ENCODE results near the gene CAB39L. TPM values are rescaled to one million over a fixed set of nuclear protein-coding genes. Genes with fewer than 3 reads are reported as not detected.
A peak's percentile ranks its signal among the peaks of the same experiment; 100 is the strongest.

Gene CAB39L
- total and polyA plus RNA-seq, 2 experiments from 2014 or later = 3.3 to 4.4 TPM

GRCh38 chr13:49400755-49401659 lies 42.9 kb downstream of the CAB39L start:
- H3K9me3 Mint-ChIP-seq = no peaks in the 10 kb centered on the region; the same call in 2 of the 3 replicates
- TF ChIP-seq, protein P1, sequence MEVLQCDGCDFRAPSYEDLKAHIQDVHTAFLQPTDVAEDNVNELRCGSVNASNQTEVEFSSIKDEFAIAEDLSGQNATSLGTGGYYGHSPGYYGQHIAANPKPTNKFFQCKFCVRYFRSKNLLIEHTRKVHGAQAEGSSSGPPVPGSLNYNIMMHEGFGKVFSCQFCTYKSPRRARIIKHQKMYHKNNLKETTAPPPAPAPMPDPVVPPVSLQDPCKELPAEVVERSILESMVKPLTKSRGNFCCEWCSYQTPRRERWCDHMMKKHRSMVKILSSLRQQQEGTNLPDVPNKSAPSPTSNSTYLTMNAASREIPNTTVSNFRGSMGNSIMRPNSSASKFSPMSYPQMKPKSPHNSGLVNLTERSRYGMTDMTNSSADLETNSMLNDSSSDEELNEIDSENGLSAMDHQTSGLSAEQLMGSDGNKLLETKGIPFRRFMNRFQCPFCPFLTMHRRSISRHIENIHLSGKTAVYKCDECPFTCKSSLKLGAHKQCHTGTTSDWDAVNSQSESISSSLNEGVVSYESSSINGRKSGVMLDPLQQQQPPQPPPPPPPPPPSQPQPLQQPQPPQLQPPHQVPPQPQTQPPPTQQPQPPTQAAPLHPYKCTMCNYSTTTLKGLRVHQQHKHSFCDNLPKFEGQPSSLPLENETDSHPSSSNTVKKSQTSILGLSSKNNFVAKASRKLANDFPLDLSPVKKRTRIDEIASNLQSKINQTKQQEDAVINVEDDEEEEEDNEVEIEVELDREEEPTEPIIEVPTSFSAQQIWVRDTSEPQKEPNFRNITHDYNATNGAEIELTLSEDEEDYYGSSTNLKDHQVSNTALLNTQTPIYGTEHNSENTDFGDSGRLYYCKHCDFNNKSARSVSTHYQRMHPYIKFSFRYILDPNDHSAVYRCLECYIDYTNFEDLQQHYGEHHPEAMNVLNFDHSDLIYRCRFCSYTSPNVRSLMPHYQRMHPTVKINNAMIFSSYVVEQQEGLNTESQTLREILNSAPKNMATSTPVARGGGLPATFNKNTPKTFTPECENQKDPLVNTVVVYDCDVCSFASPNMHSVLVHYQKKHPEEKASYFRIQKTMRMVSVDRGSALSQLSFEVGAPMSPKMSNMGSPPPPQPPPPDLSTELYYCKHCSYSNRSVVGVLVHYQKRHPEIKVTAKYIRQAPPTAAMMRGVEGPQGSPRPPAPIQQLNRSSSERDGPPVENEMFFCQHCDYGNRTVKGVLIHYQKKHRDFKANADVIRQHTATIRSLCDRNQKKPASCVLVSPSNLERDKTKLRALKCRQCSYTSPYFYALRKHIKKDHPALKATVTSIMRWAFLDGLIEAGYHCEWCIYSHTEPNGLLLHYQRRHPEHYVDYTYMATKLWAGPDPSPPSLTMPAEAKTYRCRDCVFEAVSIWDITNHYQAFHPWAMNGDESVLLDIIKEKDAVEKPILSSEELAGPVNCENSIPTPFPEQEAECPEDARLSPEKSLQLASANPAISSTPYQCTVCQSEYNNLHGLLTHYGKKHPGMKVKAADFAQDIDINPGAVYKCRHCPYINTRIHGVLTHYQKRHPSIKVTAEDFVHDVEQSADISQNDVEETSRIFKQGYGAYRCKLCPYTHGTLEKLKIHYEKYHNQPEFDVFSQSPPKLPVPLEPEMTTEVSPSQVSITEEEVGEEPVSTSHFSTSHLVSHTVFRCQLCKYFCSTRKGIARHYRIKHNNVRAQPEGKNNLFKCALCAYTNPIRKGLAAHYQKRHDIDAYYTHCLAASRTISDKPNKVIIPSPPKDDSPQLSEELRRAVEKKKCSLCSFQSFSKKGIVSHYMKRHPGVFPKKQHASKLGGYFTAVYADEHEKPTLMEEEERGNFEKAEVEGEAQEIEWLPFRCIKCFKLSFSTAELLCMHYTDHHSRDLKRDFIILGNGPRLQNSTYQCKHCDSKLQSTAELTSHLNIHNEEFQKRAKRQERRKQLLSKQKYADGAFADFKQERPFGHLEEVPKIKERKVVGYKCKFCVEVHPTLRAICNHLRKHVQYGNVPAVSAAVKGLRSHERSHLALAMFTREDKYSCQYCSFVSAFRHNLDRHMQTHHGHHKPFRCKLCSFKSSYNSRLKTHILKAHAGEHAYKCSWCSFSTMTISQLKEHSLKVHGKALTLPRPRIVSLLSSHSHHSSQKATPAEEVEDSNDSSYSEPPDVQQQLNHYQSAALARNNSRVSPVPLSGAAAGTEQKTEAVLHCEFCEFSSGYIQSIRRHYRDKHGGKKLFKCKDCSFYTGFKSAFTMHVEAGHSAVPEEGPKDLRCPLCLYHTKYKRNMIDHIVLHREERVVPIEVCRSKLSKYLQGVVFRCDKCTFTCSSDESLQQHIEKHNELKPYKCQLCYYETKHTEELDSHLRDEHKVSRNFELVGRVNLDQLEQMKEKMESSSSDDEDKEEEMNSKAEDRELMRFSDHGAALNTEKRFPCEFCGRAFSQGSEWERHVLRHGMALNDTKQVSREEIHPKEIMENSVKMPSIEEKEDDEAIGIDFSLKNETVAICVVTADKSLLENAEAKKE (CRISPR knock-in tag; IDR thresholded peaks at IDR 0.05) = no peak
- TF ChIP-seq CREB1 (CRISPR knock-in tag; IDR thresholded peaks at IDR 0.05; ENCODE audit: low read depth) = no peak
- Histone ChIP-seq H3K27me3 (ENCODE audit: insufficient read depth) (no peaks in the 10 kb centered on the region), H4K20me1 (replicated peaks; ENCODE audit: insufficient read depth) (no peaks in the 10 kb centered on the region), H3F3A (replicated peaks; ENCODE audit: low read depth) (no peaks in the 10 kb centered on the region), H2AFZ (no peak overlapping the region), H3K9me2 (ENCODE audit: insufficient read depth) (no peaks in the 10 kb centered on the region), H3K4me2 (0 out of 2 replicates have a peak overlapping the region, but pooled peaks have one; percentile 5), H3K4me3 (no peak overlapping the region), H3K79me2 (replicated peaks; ENCODE audit: insufficient read depth) (no peaks in the 10 kb centered on the region), H3K27ac (ENCODE audit: low read depth) (no peak overlapping the region), H3K36me3 (ENCODE audit: insufficient read depth) (no peaks in the 10 kb centered on the region), H3K4me1 (ENCODE audit: insufficient read depth) (peaks cover 11% of the 10 kb centered on the region; the same call in 1 of the 2 replicates)
- ATAC-seq = peak; percentile 70
- H3K4me3 Mint-ChIP-seq = no peak overlapping the region; the same call in 2 of the 3 replicates
- peaks cover 1% of the 10 kb centered on the region for H3K27me3 Mint-ChIP-seq (ENCODE audit: insufficient read depth, low read depth, poor library complexity)
- H3K4me1 Mint-ChIP-seq = peaks cover 8% of the 10 kb centered on the region
- DNase-seq (ENCODE audit: low spot score) = peak; percentile 27
- no peaks in the 10 kb centered on the region for H3K36me3 Mint-ChIP-seq (ENCODE audit: low read depth)
- no peak overlapping the region for H3K27ac Mint-ChIP-seq

DNA sequence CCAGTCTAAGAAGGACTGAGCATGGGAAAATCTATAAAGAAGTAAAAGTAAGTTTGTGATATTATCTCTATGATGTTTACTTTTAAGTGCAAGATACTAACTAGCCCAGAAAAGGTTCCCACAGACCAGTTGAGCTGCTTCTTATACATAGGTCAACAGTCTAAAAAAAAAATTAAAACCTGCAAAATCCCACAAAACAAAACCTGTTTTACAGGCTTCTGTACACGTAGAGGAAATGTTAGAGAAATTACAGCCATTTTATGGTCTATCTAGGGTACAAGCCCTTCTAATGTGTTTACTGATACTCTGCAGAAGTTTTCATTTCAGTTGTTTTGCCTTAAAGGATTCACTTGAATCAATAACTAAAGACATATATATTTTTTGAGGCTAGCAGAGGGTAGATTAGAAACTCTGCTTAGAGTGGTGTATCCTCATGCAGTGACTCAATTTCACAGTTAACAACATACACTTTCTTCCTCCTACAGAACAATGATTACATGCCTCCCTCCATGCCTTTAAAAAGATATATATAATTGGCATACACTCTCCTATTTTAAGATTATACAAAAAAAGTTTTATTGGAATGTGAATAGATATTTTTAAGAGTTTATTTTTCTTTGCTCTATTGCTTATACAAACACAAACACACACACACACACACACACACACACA lies 43.9 kb downstream of the CAB39L start:
- no peak overlapping the region for H3K4me3 Mint-ChIP-seq
- H3K4me1 Mint-ChIP-seq = peaks cover 8% of the 10 kb centered on the region
- no peak overlapping the region for H3K27ac Mint-ChIP-seq
- TF ChIP-seq ZNF331 (CRISPR knock-in tag; IDR thresholded peaks at IDR 0.05; ENCODE audit: low read depth) (no peak), POLR2AphosphoS5 (IDR thresholded peaks at IDR 0.05; ENCODE audit: low read depth) (no peak), ETS1 (IDR thresholded peaks at IDR 0.05) (no peak), EZH2phosphoT487 (IDR thresholded peaks at IDR 0.05; ENCODE audit: unreplicated experiment) (no peak), ZNF114 (CRISPR knock-in tag; IDR thresholded peaks at IDR 0.05) (no peak)
- TF ChIP-seq, protein P2, sequence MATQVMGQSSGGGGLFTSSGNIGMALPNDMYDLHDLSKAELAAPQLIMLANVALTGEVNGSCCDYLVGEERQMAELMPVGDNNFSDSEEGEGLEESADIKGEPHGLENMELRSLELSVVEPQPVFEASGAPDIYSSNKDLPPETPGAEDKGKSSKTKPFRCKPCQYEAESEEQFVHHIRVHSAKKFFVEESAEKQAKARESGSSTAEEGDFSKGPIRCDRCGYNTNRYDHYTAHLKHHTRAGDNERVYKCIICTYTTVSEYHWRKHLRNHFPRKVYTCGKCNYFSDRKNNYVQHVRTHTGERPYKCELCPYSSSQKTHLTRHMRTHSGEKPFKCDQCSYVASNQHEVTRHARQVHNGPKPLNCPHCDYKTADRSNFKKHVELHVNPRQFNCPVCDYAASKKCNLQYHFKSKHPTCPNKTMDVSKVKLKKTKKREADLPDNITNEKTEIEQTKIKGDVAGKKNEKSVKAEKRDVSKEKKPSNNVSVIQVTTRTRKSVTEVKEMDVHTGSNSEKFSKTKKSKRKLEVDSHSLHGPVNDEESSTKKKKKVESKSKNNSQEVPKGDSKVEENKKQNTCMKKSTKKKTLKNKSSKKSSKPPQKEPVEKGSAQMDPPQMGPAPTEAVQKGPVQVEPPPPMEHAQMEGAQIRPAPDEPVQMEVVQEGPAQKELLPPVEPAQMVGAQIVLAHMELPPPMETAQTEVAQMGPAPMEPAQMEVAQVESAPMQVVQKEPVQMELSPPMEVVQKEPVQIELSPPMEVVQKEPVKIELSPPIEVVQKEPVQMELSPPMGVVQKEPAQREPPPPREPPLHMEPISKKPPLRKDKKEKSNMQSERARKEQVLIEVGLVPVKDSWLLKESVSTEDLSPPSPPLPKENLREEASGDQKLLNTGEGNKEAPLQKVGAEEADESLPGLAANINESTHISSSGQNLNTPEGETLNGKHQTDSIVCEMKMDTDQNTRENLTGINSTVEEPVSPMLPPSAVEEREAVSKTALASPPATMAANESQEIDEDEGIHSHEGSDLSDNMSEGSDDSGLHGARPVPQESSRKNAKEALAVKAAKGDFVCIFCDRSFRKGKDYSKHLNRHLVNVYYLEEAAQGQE (IDR thresholded peaks at IDR 0.05; ENCODE audit: unreplicated experiment) = no peak

More for the DNA sequence above, 43.9 kb downstream of the CAB39L start:
- Mint-ChIP-seq H3K27me3 (ENCODE audit: insufficient read depth, low read depth, poor library complexity) (peaks cover under 1% of the 10 kb centered on the region), H3K36me3 (ENCODE audit: low read depth) (no peaks in the 10 kb centered on the region), H3K9me3 (no peaks in the 10 kb centered on the region; the same call in 2 of the 3 replicates)
- Histone ChIP-seq H3K36me3 (ENCODE audit: insufficient read depth) (no peaks in the 10 kb centered on the region), H3K79me2 (replicated peaks; ENCODE audit: insufficient read depth) (no peaks in the 10 kb centered on the region), H3K4me3 (no peak overlapping the region), H2AFZ (no peak overlapping the region), H3K4me2 (no peak overlapping the region), H3K27me3 (ENCODE audit: insufficient read depth) (no peaks in the 10 kb centered on the region), H3F3A (replicated peaks; ENCODE audit: low read depth) (no peaks in the 10 kb centered on the region), H3K4me1 (ENCODE audit: insufficient read depth) (peaks cover 11% of the 10 kb centered on the region; the same call in 1 of the 2 replicates), H3K9me2 (ENCODE audit: insufficient read depth) (no peaks in the 10 kb centered on the region), H4K20me1 (replicated peaks; ENCODE audit: insufficient read depth) (no peaks in the 10 kb centered on the region), H3K27ac (ENCODE audit: low read depth) (no peak overlapping the region)
- ATAC-seq (no peak), DNase-seq (ENCODE audit: low spot score) (no peak)

Data from GM23338 (cell line).